ENCODE measurements around the gene PIF1.

DNA sequence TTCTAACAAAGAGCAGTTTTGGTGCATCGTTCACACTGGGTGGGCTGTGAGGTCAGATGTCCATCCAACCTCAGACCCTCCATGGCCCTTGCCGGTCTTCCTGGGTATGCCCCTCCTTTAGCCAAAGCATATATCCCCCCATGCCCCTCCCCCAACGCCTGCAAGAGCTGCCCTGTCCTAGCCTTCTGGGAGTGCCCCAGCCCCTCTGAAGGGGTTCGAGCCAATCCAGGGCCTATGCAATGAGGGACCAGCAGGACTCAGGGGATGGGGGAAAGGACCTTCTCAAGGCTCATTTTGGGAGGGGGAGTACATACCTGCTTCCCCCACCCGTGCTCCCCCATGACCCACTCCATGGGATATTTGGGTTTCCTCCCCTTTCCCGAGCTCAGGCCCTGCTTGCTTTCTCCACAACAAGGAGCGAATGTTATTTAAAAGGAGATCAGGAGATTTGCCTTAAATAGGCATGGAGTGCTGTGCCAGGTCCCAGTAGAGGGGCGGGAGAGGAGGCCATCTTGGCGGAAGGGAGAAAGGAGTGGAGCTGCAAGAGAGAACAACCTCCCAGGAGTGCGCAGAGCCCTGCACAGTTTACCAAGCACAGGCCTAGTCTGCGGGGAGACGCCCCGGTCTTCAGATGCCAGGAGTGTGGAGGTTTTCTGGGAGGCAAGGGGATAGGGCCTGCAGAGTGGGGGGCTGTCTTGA is 18.2 kb downstream of the PIF1 start:
- TF ChIP-seq POLR2A (IDR thresholded peaks at IDR 0.05): no peak
- TF ChIP-seq, protein P1, sequence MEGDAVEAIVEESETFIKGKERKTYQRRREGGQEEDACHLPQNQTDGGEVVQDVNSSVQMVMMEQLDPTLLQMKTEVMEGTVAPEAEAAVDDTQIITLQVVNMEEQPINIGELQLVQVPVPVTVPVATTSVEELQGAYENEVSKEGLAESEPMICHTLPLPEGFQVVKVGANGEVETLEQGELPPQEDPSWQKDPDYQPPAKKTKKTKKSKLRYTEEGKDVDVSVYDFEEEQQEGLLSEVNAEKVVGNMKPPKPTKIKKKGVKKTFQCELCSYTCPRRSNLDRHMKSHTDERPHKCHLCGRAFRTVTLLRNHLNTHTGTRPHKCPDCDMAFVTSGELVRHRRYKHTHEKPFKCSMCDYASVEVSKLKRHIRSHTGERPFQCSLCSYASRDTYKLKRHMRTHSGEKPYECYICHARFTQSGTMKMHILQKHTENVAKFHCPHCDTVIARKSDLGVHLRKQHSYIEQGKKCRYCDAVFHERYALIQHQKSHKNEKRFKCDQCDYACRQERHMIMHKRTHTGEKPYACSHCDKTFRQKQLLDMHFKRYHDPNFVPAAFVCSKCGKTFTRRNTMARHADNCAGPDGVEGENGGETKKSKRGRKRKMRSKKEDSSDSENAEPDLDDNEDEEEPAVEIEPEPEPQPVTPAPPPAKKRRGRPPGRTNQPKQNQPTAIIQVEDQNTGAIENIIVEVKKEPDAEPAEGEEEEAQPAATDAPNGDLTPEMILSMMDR (IDR thresholded peaks at IDR 0.05 in 4 of 5, conservative IDR thresholded peaks at IDR 0.05 in 1 of 5): no peak
